ENCODE results near the gene LRIG1. TPM values are rescaled to one million over a fixed set of nuclear protein-coding genes. Genes with fewer than 3 reads are reported as not detected.

Gene LRIG1
- total and polyA plus RNA-seq, 2 of the 8 experiments (the other 6 are each of a cell fraction or from before 2014, with no cell fraction given) = 78.1 to 88.7 TPM

- TF ChIP-seq EP300 (IDR thresholded peaks at IDR 0.05; ENCODE audit: borderline replicate concordance in 1 of 2, low read depth in 2 of 2, low read length in 2 of 2) = no peak
- no peak for TF ChIP-seq SUZ12 (IDR thresholded peaks at IDR 0.05; ENCODE audit: low read length)
- TF ChIP-seq ASH2L (IDR thresholded peaks at IDR 0.05; ENCODE audit: low read length) = no peak
- TF ChIP-seq KDM5A (IDR thresholded peaks at IDR 0.05; ENCODE audit: low read length) = no peak
- TF ChIP-seq EGR1 (IDR thresholded peaks at IDR 0.05; ENCODE audit: borderline replicate concordance, low read depth, low read length) = no peak
- TF ChIP-seq FOSL1 (IDR thresholded peaks at IDR 0.05; ENCODE audit: insufficient read depth, low read depth, low read length) = no peak
- no peak for TF ChIP-seq POLR2AphosphoS5 (IDR thresholded peaks at IDR 0.05; ENCODE audit: low read depth, low read length)
These were observed 2.7 kb downstream of the LRIG1 start (continued) for GRCh38 chr3:66497985-66498671.
